Measurements from ENCODE around the gene OPCML. TPM values are rescaled to one million over a fixed set of nuclear protein-coding genes. Genes with fewer than 3 reads are reported as not detected.

OPCML gene
- polyA plus RNA-seq, 3 donors: not detected

DNA sequence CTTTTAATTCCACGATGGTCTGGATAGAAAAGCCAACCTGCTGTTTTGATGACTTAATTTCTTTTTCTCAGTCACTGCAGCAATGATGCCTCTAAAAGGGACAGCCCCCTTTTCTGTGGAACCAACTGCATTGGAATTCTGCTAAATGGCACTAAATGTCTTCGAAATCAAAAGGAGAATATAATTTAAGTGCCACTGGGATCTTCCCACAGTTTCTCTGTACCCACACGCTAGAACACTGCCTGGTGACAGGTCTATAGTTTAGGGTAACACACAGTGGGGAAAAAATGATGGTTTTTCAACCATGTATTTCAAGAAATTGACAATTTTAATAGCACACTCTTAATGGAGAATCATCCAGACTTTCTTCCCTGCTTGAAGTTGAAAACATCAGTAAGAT is 182.3 kb downstream of the OPCML start:
- Histone ChIP-seq H3K79me2 (ENCODE audit: insufficient read depth, low read length) (no peaks in the 10 kb centered on the region), H3K4me3 (replicated peaks in 1 of 3; ENCODE audit: low read depth in 2 of 3, low read length in 3 of 3) (no peak overlapping the region), H3K4me1 (ENCODE audit: control insufficient read depth in 1 of 2, insufficient read depth in 2 of 2, low read length in 2 of 2) (no peaks in the 10 kb centered on the region), H2AFZ (ENCODE audit: insufficient read depth, low read depth, low read length, poor library complexity, severe bottlenecking) (no peak overlapping the region), H3K27me3 (ENCODE audit: control insufficient read depth in 2 of 2, insufficient read depth in 2 of 2, low read length in 2 of 2) (no peaks in the 10 kb centered on the region), H3K36me3 (replicated peaks in 1 of 2; ENCODE audit: control insufficient read depth in 1 of 2, insufficient read depth in 2 of 2, low read length in 2 of 2) (no peaks in the 10 kb centered on the region), H3K4me2 (replicated peaks; ENCODE audit: extremely low read depth, low read length, poor library complexity, severe bottlenecking) (no peak overlapping the region), H3K9me3 (replicated peaks in 1 of 2; ENCODE audit: control insufficient read depth in 1 of 2, insufficient read depth in 1 of 2, low read length in 2 of 2) (peaks cover 0 to 5% of the 10 kb centered on the region in 2 donors), H4K20me1 (ENCODE audit: insufficient read depth, low read length) (no peaks in the 10 kb centered on the region), H3K9ac (ENCODE audit: insufficient read depth, low read length, poor library complexity, severe bottlenecking) (no peak overlapping the region), H3K27ac (ENCODE audit: low read depth in 1 of 2, low read length in 2 of 2) (no peak overlapping the region)
- no peak for DNase-seq
- Mint-ChIP-seq H3K27ac (no peak overlapping the region), H3K27me3 (ENCODE audit: low read depth in 3 of 3) (no peaks in the 10 kb centered on the region), H3K4me1 (no peaks in the 10 kb centered on the region), H3K4me3 (no peak overlapping the region), H3K9me3 (peaks cover 0 to 5% (median 3%) of the 10 kb centered on the region in 7 donors), H3K36me3 (no peaks in the 10 kb centered on the region)
- WGBS (ENCODE audit: insufficient coverage): 57% methylated on average over 1 of the region's 3 CpGs
- intact Hi-C loops (cut with micrococcal nuclease): no loop called here
- TF ChIP-seq, protein P1, sequence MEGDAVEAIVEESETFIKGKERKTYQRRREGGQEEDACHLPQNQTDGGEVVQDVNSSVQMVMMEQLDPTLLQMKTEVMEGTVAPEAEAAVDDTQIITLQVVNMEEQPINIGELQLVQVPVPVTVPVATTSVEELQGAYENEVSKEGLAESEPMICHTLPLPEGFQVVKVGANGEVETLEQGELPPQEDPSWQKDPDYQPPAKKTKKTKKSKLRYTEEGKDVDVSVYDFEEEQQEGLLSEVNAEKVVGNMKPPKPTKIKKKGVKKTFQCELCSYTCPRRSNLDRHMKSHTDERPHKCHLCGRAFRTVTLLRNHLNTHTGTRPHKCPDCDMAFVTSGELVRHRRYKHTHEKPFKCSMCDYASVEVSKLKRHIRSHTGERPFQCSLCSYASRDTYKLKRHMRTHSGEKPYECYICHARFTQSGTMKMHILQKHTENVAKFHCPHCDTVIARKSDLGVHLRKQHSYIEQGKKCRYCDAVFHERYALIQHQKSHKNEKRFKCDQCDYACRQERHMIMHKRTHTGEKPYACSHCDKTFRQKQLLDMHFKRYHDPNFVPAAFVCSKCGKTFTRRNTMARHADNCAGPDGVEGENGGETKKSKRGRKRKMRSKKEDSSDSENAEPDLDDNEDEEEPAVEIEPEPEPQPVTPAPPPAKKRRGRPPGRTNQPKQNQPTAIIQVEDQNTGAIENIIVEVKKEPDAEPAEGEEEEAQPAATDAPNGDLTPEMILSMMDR (IDR thresholded peaks at IDR 0.05): no peak

DNA sequence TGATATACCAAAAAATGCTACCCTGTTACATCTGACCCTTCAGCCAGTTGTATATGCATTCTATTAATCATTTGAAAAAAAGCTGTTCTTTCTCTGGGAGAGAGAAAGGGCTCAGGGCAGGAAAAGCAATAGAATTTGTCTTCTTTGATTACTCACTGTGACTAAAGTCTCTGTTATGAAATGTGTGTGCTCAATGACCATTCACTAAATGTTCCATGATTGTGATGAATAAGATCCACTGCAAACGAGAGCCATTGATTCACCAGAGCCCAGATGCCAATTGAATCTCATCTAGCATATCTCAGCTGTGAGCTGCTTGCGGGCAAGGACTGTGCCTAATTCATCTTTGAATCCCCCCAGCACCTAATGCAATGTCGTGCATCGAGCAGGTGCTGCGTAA is 184.3 kb downstream of the OPCML start:
- Mint-ChIP-seq H3K27me3 (ENCODE audit: low read depth in 3 of 3) (peaks cover 0 to 2% (median 0%) of the 10 kb centered on the region in 3 donors), H3K9me3 (peaks cover 0 to 3% (median 1%) of the 10 kb centered on the region in 7 donors), H3K4me3 (no peak overlapping the region), H3K4me1 (no peaks in the 10 kb centered on the region), H3K27ac (no peak overlapping the region), H3K36me3 (no peaks in the 10 kb centered on the region)
- intact Hi-C loops (cut with micrococcal nuclease): no loop called here
- H3K27ac ChIP-seq (ENCODE audit: low read depth in 1 of 2, low read length in 2 of 2): no peak overlapping the region
- DNase-seq: no peak
- H3K9me3 ChIP-seq (replicated peaks in 1 of 2; ENCODE audit: control insufficient read depth in 1 of 2, insufficient read depth in 1 of 2, low read length in 2 of 2): no peaks in the 10 kb centered on the region
- no peak overlapping the region for H3K4me3 ChIP-seq (replicated peaks in 1 of 3; ENCODE audit: low read depth in 2 of 3, low read length in 3 of 3)
- H3K79me2 ChIP-seq (ENCODE audit: insufficient read depth, low read length): no peaks in the 10 kb centered on the region
- H3K9ac ChIP-seq (ENCODE audit: insufficient read depth, low read length, poor library complexity, severe bottlenecking): no peak overlapping the region
- no peak overlapping the region for H3K4me2 ChIP-seq (replicated peaks; ENCODE audit: extremely low read depth, low read length, poor library complexity, severe bottlenecking)
- H3K27me3 ChIP-seq (ENCODE audit: control insufficient read depth in 2 of 2, insufficient read depth in 2 of 2, low read length in 2 of 2): no peaks in the 10 kb centered on the region
- H3K4me1 ChIP-seq (ENCODE audit: control insufficient read depth in 1 of 2, insufficient read depth in 2 of 2, low read length in 2 of 2): no peaks in the 10 kb centered on the region
- WGBS (ENCODE audit: insufficient coverage): no CpG with 5 or more reads among the region's 5 CpGs
- TF ChIP-seq, protein P1 (IDR thresholded peaks at IDR 0.05): no peak
- no peaks in the 10 kb centered on the region for H4K20me1 ChIP-seq (ENCODE audit: insufficient read depth, low read length)
- no peaks in the 10 kb centered on the region for H3K36me3 ChIP-seq (replicated peaks in 1 of 2; ENCODE audit: control insufficient read depth in 1 of 2, insufficient read depth in 2 of 2, low read length in 2 of 2)
- no peak overlapping the region for H2AFZ ChIP-seq (ENCODE audit: insufficient read depth, low read depth, low read length, poor library complexity, severe bottlenecking)
